GM18526 (cell line): ENCODE data around the gene TAF9B.

Experiments used
- POLR2A ChIP-seq: IDR thresholded peaks from 3 replicates; pipeline ENCODE4 v1.6.1; 2011; ENCODE audit not compliant: insufficient read length; ENCODE audit errors: extremely low read depth

The TAF9B gene

GRCh38 chrX:78111140-78111931 lies 28.1 kb downstream of the TAF9B start:
- no peak for TF ChIP-seq POLR2A

- no peak for TF ChIP-seq POLR2A
Observed at GRCh38 chrX:78109458-78109857, 30.0 kb downstream of the TAF9B start.

- no peak for TF ChIP-seq POLR2A
Observed at GRCh38 chrX:78106651-78106986, 32.8 kb downstream of the TAF9B start.

- no peak for TF ChIP-seq POLR2A
Observed at GRCh38 chrX:78105944-78106650, 33.4 kb downstream of the TAF9B start.

GRCh38 chrX:78104447-78105176 lies 34.8 kb downstream of the TAF9B start:
- TF ChIP-seq POLR2A = no peak

- peak; percentile 86 for TF ChIP-seq POLR2A
Observed at GRCh38 chrX:78103623-78104446, 35.6 kb downstream of the TAF9B start, which contains the start of gene PGK1. PGK1 (plus strand) TSS chrX:78104248; CDS start chrX:78104341, 93 bp downstream.

GRCh38 chrX:78103001-78103622 lies 36.3 kb downstream of the TAF9B start:
- TF ChIP-seq POLR2A = no peak

- TF ChIP-seq POLR2A = no peak
Observed at GRCh38 chrX:78102091-78102490, 37.4 kb downstream of the TAF9B start.

GRCh38 chrX:78098108-78098507 lies 41.3 kb downstream of the TAF9B start:
- TF ChIP-seq POLR2A = no peak

GRCh38 chrX:78092296-78092695 lies 47.2 kb downstream of the TAF9B start:
- TF ChIP-seq POLR2A = no peak
